SK-N-SH treated with all-trans-retinoic acid at 6 μM for 48 hours (cell line): ENCODE data around the gene RAB5B.

Experiments
- ARNTL ChIP-seq: fragments of 450-650 bp; formaldehyde crosslinking; IDR thresholded peaks from 2 replicates; pipeline ENCODE4 v1.5.0; 2020; ENCODE audit warnings: low read depth, mild to moderate bottlenecking, moderate library complexity, borderline replicate concordance
- BACH2 ChIP-seq: fragments of 250-450 bp; sonication (Bioruptor Pico); IDR thresholded peaks from 2 replicates; pipeline ENCODE4 v1.9.0; 2021; ENCODE audit warnings: mild to moderate bottlenecking, borderline replicate concordance
- CREB5 ChIP-seq: fragments of 250-450 bp; sonication (Bioruptor Pico); IDR thresholded peaks from 2 replicates; pipeline ENCODE4 v1.5.1; 2020; ENCODE audit warnings: low read depth, mild to moderate bottlenecking, moderate library complexity
- CSDC2 ChIP-seq: fragments of 250-450 bp; sonication (Bioruptor Pico); IDR thresholded peaks from 2 replicates; pipeline ENCODE4 v1.5.0; 2020; ENCODE audit warnings: mild to moderate bottlenecking, moderate library complexity
- PATZ1 ChIP-seq: fragments of 250-450 bp; sonication (Bioruptor Pico); IDR thresholded peaks from 2 replicates; pipeline ENCODE4 v1.8.0; 2020; ENCODE audit warnings: mild to moderate bottlenecking, moderate library complexity, borderline replicate concordance
- PPARA ChIP-seq: fragments of 250-450 bp; sonication (Bioruptor Pico); IDR thresholded peaks from 2 replicates; pipeline ENCODE4 v1.5.0; 2020; ENCODE audit warnings: mild to moderate bottlenecking, borderline replicate concordance
- TCF4 ChIP-seq: fragments of 250-450 bp; sonication (Bioruptor Pico); IDR thresholded peaks from 2 replicates; pipeline ENCODE4 v1.8.0; 2021; ENCODE audit warnings: mild to moderate bottlenecking, moderate library complexity, borderline replicate concordance
- TOX ChIP-seq: fragments of 250-450 bp; sonication (Bioruptor Pico); IDR thresholded peaks from 2 replicates; pipeline ENCODE4 v1.8.0; 2021; ENCODE audit warnings: mild to moderate bottlenecking, moderate library complexity, borderline replicate concordance
- ZC3H10 ChIP-seq: fragments of 250-450 bp; sonication (Bioruptor Pico); IDR thresholded peaks from 2 replicates; pipeline ENCODE4 v1.5.1; 2021; ENCODE audit warnings: mild to moderate bottlenecking, moderate library complexity
- ZFP3 ChIP-seq: fragments of 250-450 bp; sonication (Bioruptor Pico); IDR thresholded peaks from 2 replicates; pipeline ENCODE4 v1.5.0; 2020; ENCODE audit warnings: mild to moderate bottlenecking, moderate library complexity
- ZFP30 ChIP-seq: fragments of 450-650 bp; formaldehyde crosslinking; IDR thresholded peaks from 2 replicates; pipeline ENCODE4 v1.5.0; 2022; ENCODE audit warnings: mild to moderate bottlenecking, moderate library complexity
- ZNF8 ChIP-seq: fragments of 450-650 bp; formaldehyde crosslinking; IDR thresholded peaks from 2 replicates; pipeline ENCODE4 v1.5.0; 2020; ENCODE audit warnings: mild to moderate bottlenecking, moderate library complexity

GRCh38 chr12:56034586-56035332 lies 60.9 kb downstream of the RAB5B start:
- no peak for TF ChIP-seq BACH2 (CRISPR knock-in tag)
- no peak for TF ChIP-seq PATZ1 (CRISPR knock-in tag)
- no peak for TF ChIP-seq TOX (CRISPR knock-in tag)
- no peak for TF ChIP-seq CREB5 (CRISPR knock-in tag)
- TF ChIP-seq ZFP30 (CRISPR knock-in tag), result no peak
- TF ChIP-seq ZNF8 (CRISPR knock-in tag), result no peak
- TF ChIP-seq CSDC2 (CRISPR knock-in tag), result no peak
- no peak for TF ChIP-seq PPARA (CRISPR knock-in tag)
- no peak for TF ChIP-seq ZC3H10 (CRISPR knock-in tag)
- no peak for TF ChIP-seq TCF4
- TF ChIP-seq ZFP3, result no peak
- no peak for TF ChIP-seq ARNTL
